GM18526 (cell line): ENCODE measurements around the gene ARMCX4.

Experiments used
- POLR2A ChIP-seq: IDR thresholded peaks from 3 replicates; pipeline ENCODE4 v1.6.1; 2011; ENCODE audit not compliant: insufficient read length; ENCODE audit errors: extremely low read depth

ARMCX4 gene

GRCh38 chrX:101485212-101485949, at the start of gene ARMCX4:
ARMCX4 (plus strand) TSS chrX:101485456; CDS start chrX:101488590, 3,134 bp downstream.
- no peak for TF ChIP-seq POLR2A

GRCh38 chrX:101442085-101442484, 43.2 kb upstream of the ARMCX4 start:
- TF ChIP-seq POLR2A, result no peak

GRCh38 chrX:101449279-101449678, 36.0 kb upstream of the ARMCX4 start:
- TF ChIP-seq POLR2A, result no peak

GRCh38 chrX:101450085-101450484, 35.2 kb upstream of the ARMCX4 start:
- TF ChIP-seq POLR2A, result no peak

- TF ChIP-seq POLR2A, result no peak
These were observed 34.3 kb upstream of the ARMCX4 start for GRCh38 chrX:101450961-101451360.

GRCh38 chrX:101452056-101452455, 33.2 kb upstream of the ARMCX4 start:
- TF ChIP-seq POLR2A, result no peak

- TF ChIP-seq POLR2A, result no peak
These were observed 24.6 kb upstream of the ARMCX4 start for GRCh38 chrX:101460669-101461068.

- TF ChIP-seq POLR2A, result no peak
These were observed 22.4 kb upstream of the ARMCX4 start for GRCh38 chrX:101462892-101463291.

- no peak for TF ChIP-seq POLR2A
These were observed 6.9 kb upstream of the ARMCX4 start for GRCh38 chrX:101478366-101478765.

- TF ChIP-seq POLR2A, result no peak
These were observed 3.0 kb upstream of the ARMCX4 start for GRCh38 chrX:101482296-101482695.

GRCh38 chrX:101483705-101484104, 1.6 kb upstream of the ARMCX4 start:
- no peak for TF ChIP-seq POLR2A

- no peak for TF ChIP-seq POLR2A
These were observed 1.1 kb upstream of the ARMCX4 start for GRCh38 chrX:101484135-101484534.

GRCh38 chrX:101488796-101489195, 3.5 kb downstream of the ARMCX4 start:
- no peak for TF ChIP-seq POLR2A

- TF ChIP-seq POLR2A, result no peak
These were observed 6.7 kb downstream of the ARMCX4 start for GRCh38 chrX:101491943-101492342.

GRCh38 chrX:101493225-101493624, 8.0 kb downstream of the ARMCX4 start:
- TF ChIP-seq POLR2A, result no peak

GRCh38 chrX:101507372-101507771, 22.1 kb downstream of the ARMCX4 start:
- TF ChIP-seq POLR2A, result no peak

- no peak for TF ChIP-seq POLR2A
These were observed 22.7 kb downstream of the ARMCX4 start for GRCh38 chrX:101507986-101508385.

GRCh38 chrX:101530944-101531343, 45.7 kb downstream of the ARMCX4 start:
- TF ChIP-seq POLR2A, result no peak
